ENCODE data around the gene DBNDD1. TPM values are rescaled to one million over a fixed set of nuclear protein-coding genes. Genes with fewer than 3 reads are reported as not detected.

The DBNDD1 gene
- total RNA-seq, 1 experiment from 2014 or later, result 32.4 TPM

DNA sequence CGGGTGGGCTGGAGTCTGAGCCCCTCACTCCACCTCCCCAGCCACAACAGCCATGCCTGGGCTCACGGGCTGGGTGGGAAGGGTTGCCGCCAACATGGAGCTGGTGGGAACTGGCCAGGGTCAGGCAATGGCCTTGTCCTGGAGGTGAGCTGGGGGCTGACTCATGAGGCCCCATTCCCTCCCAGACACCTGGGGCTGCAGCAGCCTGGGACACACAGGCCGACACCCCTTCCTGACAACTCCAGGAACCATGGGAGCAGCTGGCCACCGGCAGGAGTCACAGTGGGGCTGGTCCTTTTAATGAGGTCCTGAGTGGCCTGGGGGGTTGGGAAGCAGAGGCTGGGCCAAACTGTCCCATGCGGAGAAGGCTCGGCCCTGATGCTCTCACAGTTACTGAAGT, 12.2 kb downstream of the DBNDD1 start:
- Histone ChIP-seq H3F3A (ENCODE audit: insufficient read depth, low read depth) (peaks cover 4% of the 10 kb centered on the region; the same call in 1 of the 2 replicates), H3K9me3 (ENCODE audit: insufficient read depth, low read depth) (no peaks in the 10 kb centered on the region), H3K36me3 (ENCODE audit: low read depth) (no peaks in the 10 kb centered on the region), H3K4me3 (no peak overlapping the region), H3K4me1 (replicated peaks; ENCODE audit: insufficient read depth) (no peaks in the 10 kb centered on the region), H3K79me2 (ENCODE audit: low read depth) (no peaks in the 10 kb centered on the region), H3K9me2 (ENCODE audit: insufficient read depth) (no peaks in the 10 kb centered on the region), H3K27me3 (ENCODE audit: insufficient read depth, low read depth) (no peaks in the 10 kb centered on the region), H3K27ac (no peak overlapping the region), H4K20me1 (ENCODE audit: insufficient read depth) (no peaks in the 10 kb centered on the region), H2AFZ (no peak overlapping the region), H3K4me2 (no peak overlapping the region)
- intact Hi-C loops (cut with micrococcal nuclease; ENCODE audit: unreplicated experiment), result no loop called here
- DNase-seq, result no peak
- CTCF ChIA-PET, result no interaction called here
- POLR2A ChIA-PET (ENCODE audit: unreplicated experiment), result no interaction called here
- no peak for TF ChIP-seq EZH2 (IDR thresholded peaks at IDR 0.05; ENCODE audit: low read depth)
- no peak for TF ChIP-seq CTCF (conservative IDR thresholded peaks at IDR 0.05)
- no TSS peak for BruUV-seq (replicated peaks)

DNA sequence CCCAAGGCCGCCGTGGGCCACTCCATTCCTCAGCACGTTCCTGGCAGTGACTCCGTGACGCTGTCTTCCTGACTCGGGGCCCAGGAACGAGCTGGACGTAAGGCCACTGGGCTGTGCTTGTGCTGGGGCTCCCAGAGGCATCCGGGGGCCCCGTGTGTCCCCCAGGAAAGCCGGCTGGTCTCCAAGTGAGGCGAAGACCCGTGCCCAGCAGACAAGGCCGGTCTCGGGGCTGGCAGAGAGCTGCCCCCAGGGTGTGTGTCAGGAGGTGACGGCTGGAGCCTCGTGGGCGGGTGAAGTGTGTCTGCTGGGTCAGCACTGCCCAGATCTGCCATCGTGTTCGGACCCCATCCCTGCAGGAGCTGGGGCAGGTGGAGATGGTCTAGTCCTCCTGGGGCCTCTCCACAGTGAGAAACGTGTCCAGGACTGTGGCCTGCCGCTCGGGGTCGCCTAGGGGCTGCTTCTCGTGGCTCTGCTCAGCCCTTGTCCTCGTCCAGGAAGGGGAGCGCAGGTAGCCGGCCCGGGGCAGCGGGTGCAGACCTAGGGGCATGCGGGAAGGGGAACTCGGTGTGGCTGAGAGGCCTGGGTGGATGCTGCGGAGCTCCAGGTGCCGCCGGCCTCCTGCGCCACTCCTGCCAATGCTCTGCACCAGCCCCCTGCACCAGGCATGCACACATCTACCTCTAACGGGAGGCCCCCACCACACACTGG, 13.1 kb downstream of the DBNDD1 start:
- no peak overlapping the region for H3K27ac ChIP-seq
- H3K27me3 ChIP-seq (ENCODE audit: insufficient read depth, low read depth), result no peaks in the 10 kb centered on the region
- no peak overlapping the region for H3K4me3 ChIP-seq
- DNase-seq, result no peak
- ChIA-PET POLR2A (ENCODE audit: unreplicated experiment) (interaction anchor here (1.0 kb wide), 1 partner anchor 13 kb away, joined by 3 read pairs; the partner anchor contains the start of gene DBNDD1), CTCF (no interaction called here)
- no peaks in the 10 kb centered on the region for H4K20me1 ChIP-seq (ENCODE audit: insufficient read depth)
- no peak overlapping the region for H2AFZ ChIP-seq
- no peak for TF ChIP-seq EZH2 (IDR thresholded peaks at IDR 0.05; ENCODE audit: low read depth)
- no peak for TF ChIP-seq CTCF (conservative IDR thresholded peaks at IDR 0.05)
- H3K79me2 ChIP-seq (ENCODE audit: low read depth), result no peaks in the 10 kb centered on the region
- H3K36me3 ChIP-seq (ENCODE audit: low read depth), result no peaks in the 10 kb centered on the region
- H3F3A ChIP-seq (ENCODE audit: insufficient read depth, low read depth), result peaks cover 4% of the 10 kb centered on the region; the same call in 1 of the 2 replicates
- H3K9me3 ChIP-seq (ENCODE audit: insufficient read depth, low read depth), result no peaks in the 10 kb centered on the region
- no TSS peak for BruUV-seq (replicated peaks)
- no peak overlapping the region for H3K4me2 ChIP-seq
- intact Hi-C loops (cut with micrococcal nuclease; ENCODE audit: unreplicated experiment), result no loop called here
- H3K9me2 ChIP-seq (ENCODE audit: insufficient read depth), result no peaks in the 10 kb centered on the region
- H3K4me1 ChIP-seq (replicated peaks; ENCODE audit: insufficient read depth), result no peaks in the 10 kb centered on the region

- H3K27ac ChIP-seq, result no peak overlapping the region
- H3K9me3 ChIP-seq (ENCODE audit: insufficient read depth, low read depth), result no peaks in the 10 kb centered on the region
- no peaks in the 10 kb centered on the region for H3K79me2 ChIP-seq (ENCODE audit: low read depth)
- POLR2A ChIA-PET (ENCODE audit: unreplicated experiment), result no interaction called here
- intact Hi-C loops (cut with micrococcal nuclease; ENCODE audit: unreplicated experiment), result no loop called here
- no peak overlapping the region for H3K4me3 ChIP-seq
- no TSS peak for BruUV-seq (replicated peaks)
- H3K9me2 ChIP-seq (ENCODE audit: insufficient read depth), result no peaks in the 10 kb centered on the region
- CTCF ChIA-PET, result no interaction called here
- DNase-seq, result no peak
- H3F3A ChIP-seq (ENCODE audit: insufficient read depth, low read depth), result peaks cover 4% of the 10 kb centered on the region; the same call in 1 of the 2 replicates
- no peaks in the 10 kb centered on the region for H4K20me1 ChIP-seq (ENCODE audit: insufficient read depth)
- no peaks in the 10 kb centered on the region for H3K27me3 ChIP-seq (ENCODE audit: insufficient read depth, low read depth)
- no peaks in the 10 kb centered on the region for H3K36me3 ChIP-seq (ENCODE audit: low read depth)
- no peak overlapping the region for H2AFZ ChIP-seq
- no peaks in the 10 kb centered on the region for H3K4me1 ChIP-seq (replicated peaks; ENCODE audit: insufficient read depth)
- no peak overlapping the region for H3K4me2 ChIP-seq
- TF ChIP-seq CTCF (conservative IDR thresholded peaks at IDR 0.05) (no peak), EZH2 (IDR thresholded peaks at IDR 0.05; ENCODE audit: low read depth) (no peak)
Measured at GRCh38 chr16:90004577-90004976, 14.7 kb downstream of the DBNDD1 start.
